B cell (primary cell): Measurements from ENCODE around the gene HYI. TPM values are rescaled to one million over a fixed set of nuclear protein-coding genes. Genes with fewer than 3 reads are reported as not detected.

ENCODE experiments used
- ATAC-seq: fragments of 200-7000 bp; cut with Tn5 transposase; one replicate; pipeline ENCODE4 v1.10.0; 2021; ENCODE audit warnings: low read depth, mild to moderate bottlenecking, moderate number of reproducible peaks, moderate library complexity
- CTCF ChIA-PET: fragments of 350-600 bp; sonication (Branson Sonifier 250); formaldehyde crosslinking; loops from one replicate; lab custom pipeline; 2021; ENCODE audit warnings: antibody characterized with exemption, inconsistent platforms; lab: Charles Lee
- POLR2A ChIA-PET: fragments of 350-600 bp; sonication (Branson Sonifier 250); formaldehyde crosslinking; loops from one replicate; lab custom pipeline; 2021; ENCODE audit warnings: antibody characterized with exemption; lab: Charles Lee
- DNase-seq: peaks from one replicate; pipeline ENCODE4 v3.0.0; 2013
- H2AFZ ChIP-seq: 2 replicates; pipeline ENCODE4 v1.6.1; 2012; ENCODE audit warnings: mild to moderate bottlenecking, low read depth, low read length; ENCODE audit not compliant: insufficient read depth, poor library complexity, severe bottlenecking
- H3K27ac ChIP-seq, 2 donors: 1 replicate in 1 of 2; 2 replicates in 1 of 2; pipeline ENCODE4 v1.5.1; 2012 to 2013; ENCODE audit warnings: low read length in 2 of 2, mild to moderate bottlenecking in 2 of 2, moderate library complexity in 1 of 2
- H3K27me3 ChIP-seq, 4 experiments: fragments of 200-600 bp in 1 of 4; sonication (generic) in 1 of 4; replicated peaks in 1 of 4; 1 replicate in 2 of 4; 2 replicates in 2 of 4; pipeline versions ENCODE4 v1.6.1 to v1.7.0; 2013 to 2016; ENCODE audit warnings: low read length in 3 of 4, mild to moderate bottlenecking in 2 of 4, mixed read lengths in 1 of 4, moderate library complexity in 1 of 4; ENCODE audit not compliant: insufficient read depth in 4 of 4, control insufficient read depth in 3 of 4; ENCODE audit errors: control extremely low read depth in 1 of 4
- H3K36me3 ChIP-seq, 2 experiments: replicated peaks in 1 of 2; 1 replicate in 1 of 2; 2 replicates in 1 of 2; pipeline versions ENCODE4 v1.6.1 to v1.7.1; 2013; ENCODE audit warnings: low read length in 1 of 2; ENCODE audit not compliant: insufficient read depth in 2 of 2, control insufficient read depth in 1 of 2; ENCODE audit errors: control extremely low read depth in 1 of 2, extremely low read depth in 1 of 2
- H3K4me1 ChIP-seq, 2 donors: fragments of 200-600 bp in 1 of 2; sonication (generic) in 1 of 2; 1 replicate in 1 of 2; 2 replicates in 1 of 2; pipeline versions ENCODE4 v1.5.1 to v1.6.1; 2013 to 2017; ENCODE audit warnings: low read length in 2 of 2; ENCODE audit not compliant: control insufficient read depth in 2 of 2, insufficient read depth in 2 of 2
- H3K4me2 ChIP-seq: replicated peaks from 2 replicates; pipeline ENCODE3; 2012; ENCODE audit warnings: mild to moderate bottlenecking, low read depth, low read length; ENCODE audit not compliant: poor library complexity, severe bottlenecking
- H3K4me3 ChIP-seq, 5 experiments: fragments of 200-600 bp in 1 of 5; sonication (generic) in 1 of 5; 1 replicate in 3 of 5; 2 replicates in 2 of 5; pipeline versions ENCODE4 v1.5.1 to v1.7.0; 2011 to 2016; ENCODE audit warnings: low read length in 4 of 5, mild to moderate bottlenecking in 4 of 5, low read depth in 2 of 5, control low read depth in 1 of 5, moderate library complexity in 1 of 5; ENCODE audit not compliant: insufficient read depth in 1 of 5; ENCODE audit errors: control extremely low read depth in 1 of 5, extremely low read depth in 1 of 5
- H3K79me2 ChIP-seq: fragments of 200-600 bp; sonication (generic); one replicate; pipeline ENCODE4 v1.6.0; 2016; ENCODE audit warnings: low read length; ENCODE audit not compliant: control insufficient read depth, insufficient read depth
- H3K9ac ChIP-seq: fragments of 200-600 bp; sonication (generic); 2 replicates; pipeline ENCODE4 v1.6.1; 2017; ENCODE audit warnings: mild to moderate bottlenecking, low read length, moderate library complexity
- H3K9me3 ChIP-seq, 3 donors: one replicate each; pipeline versions ENCODE4 v1.6.1 to v1.7.1; 2013; ENCODE audit warnings: low read length in 2 of 3; ENCODE audit not compliant: control insufficient read depth in 2 of 3, insufficient read depth in 1 of 3; ENCODE audit errors: control extremely low read depth in 1 of 3
- H4K20me1 ChIP-seq: 2 replicates; pipeline ENCODE4 v1.6.0; 2012; ENCODE audit warnings: mild to moderate bottlenecking, low read length; ENCODE audit not compliant: insufficient read depth, control insufficient read depth, poor library complexity, severe bottlenecking
- H3K27ac Mint-ChIP-seq: one replicate; pipeline ENCODE4 v1.8.0; 2021; ENCODE audit warnings: mixed read lengths
- H3K27me3 Mint-ChIP-seq: one replicate; pipeline ENCODE4 v1.8.0; 2021; ENCODE audit warnings: mixed read lengths
- H3K4me1 Mint-ChIP-seq: one replicate; pipeline ENCODE4 v1.8.0; 2021; ENCODE audit warnings: mixed read lengths
- H3K4me3 Mint-ChIP-seq: one replicate; pipeline ENCODE4 v1.8.0; 2021; ENCODE audit warnings: mixed read lengths
- H3K9me3 Mint-ChIP-seq: one replicate; pipeline ENCODE4 v1.8.0; 2022; ENCODE audit warnings: mixed read lengths; ENCODE audit not compliant: insufficient read depth
- CTCF ChIP-seq: fragments of 200-600 bp; IDR thresholded peaks from one replicate; pipeline ENCODE4 v1.8.0; 2022; ENCODE audit warnings: antibody characterized with exemption, mild to moderate bottlenecking
- EZH2 ChIP-seq: IDR thresholded peaks from 2 replicates; pipeline ENCODE4 v1.6.1; 2012; ENCODE audit warnings: borderline replicate concordance, low read depth, mild to moderate bottlenecking, moderate library complexity, low read length; ENCODE audit not compliant: insufficient read depth, poor library complexity, severe bottlenecking
- WGBS: methylation state at CpG from one replicate; pipeline ENCODE4 v1.1.5; 2013; ENCODE audit warnings: missing lambda C conversion rate; ENCODE audit not compliant: insufficient coverage; 5-methylcytosine and 5-hydroxymethylcytosine counted together
- intact Hi-C: fragments of 100-400 bp; cut with micrococcal nuclease; formaldehyde crosslinking; loops from one replicate; pipeline ENCODE4 v1.10.0; 2022
- polyA plus RNA-seq: library from polyadenylated mRNA; depleted of rRNA; stranded (reverse); fragments of >200 nt; gene quantifications from 2 replicates; pipeline ENCODE4 v1.2.3, GENCODE V29; 2012
- total RNA-seq, 2 donors: library from RNA; stranded (reverse); fragments of 120-200 nt in 1 of 2; gene quantifications; 1 replicate in 1 of 2; 2 replicates in 1 of 2; pipeline versions ENCODE4 v1.2.3 to v1.2.4, GENCODE V29; 2013 to 2022

The HYI gene
- total and polyA plus RNA-seq, 2 donors (not counting 1 experiment from before 2014, with no cell fraction given), result 21.0 to 26.5 TPM

GRCh38 chr1:43432171-43432860 is 21.4 kb downstream of the HYI start:
- Histone ChIP-seq H4K20me1 (no peaks in the 10 kb centered on the region), H3K4me3 (no peak overlapping the region), H3K79me2 (no peaks in the 10 kb centered on the region), H2AFZ (no peak overlapping the region), H3K36me3 (peaks cover 0 to 83% of the 10 kb centered on the region in 2 experiments), H3K9me3 (no peaks in the 10 kb centered on the region), H3K27me3 (no peaks in the 10 kb centered on the region), H3K4me2 (no peak overlapping the region), H3K9ac (no peak overlapping the region), H3K4me1 (no peaks in the 10 kb centered on the region), H3K27ac (no peak overlapping the region)
- ChIA-PET CTCF (no interaction called here), POLR2A (no interaction called here)
- DNase-seq, result no peak
- Mint-ChIP-seq H3K27ac (no peak overlapping the region), H3K9me3 (no peaks in the 10 kb centered on the region), H3K4me1 (no peaks in the 10 kb centered on the region), H3K4me3 (no peak overlapping the region), H3K27me3 (no peaks in the 10 kb centered on the region)
- WGBS, result 96% methylated on average over 7 of the region's 9 CpGs
- ATAC-seq, result no peak
- TF ChIP-seq CTCF (no peak), EZH2 (no peak)
- intact Hi-C loops, result no loop called here

GRCh38 chr1:43431676-43432075 is 22.1 kb downstream of the HYI start:
- Mint-ChIP-seq H3K27ac (no peak overlapping the region), H3K4me3 (no peak overlapping the region), H3K4me1 (no peaks in the 10 kb centered on the region), H3K27me3 (no peaks in the 10 kb centered on the region), H3K9me3 (no peaks in the 10 kb centered on the region)
- no peaks in the 10 kb centered on the region for H4K20me1 ChIP-seq
- WGBS, result 99% methylated on average over 9 of the region's 9 CpGs
- ATAC-seq, result no peak
- no peak overlapping the region for H2AFZ ChIP-seq
- intact Hi-C loops, result no loop called here
- ChIA-PET CTCF (no interaction called here), POLR2A (no interaction called here)
- H3K79me2 ChIP-seq, result no peaks in the 10 kb centered on the region
- DNase-seq, result no peak
- H3K36me3 ChIP-seq, result peaks cover 0 to 86% of the 10 kb centered on the region in 2 experiments
- H3K4me1 ChIP-seq, result no peaks in the 10 kb centered on the region
- no peak overlapping the region for H3K9ac ChIP-seq
- no peaks in the 10 kb centered on the region for H3K27me3 ChIP-seq
- no peaks in the 10 kb centered on the region for H3K9me3 ChIP-seq
- no peak overlapping the region for H3K4me3 ChIP-seq
- TF ChIP-seq EZH2 (no peak), CTCF (no peak)
- no peak overlapping the region for H3K4me2 ChIP-seq
- no peak overlapping the region for H3K27ac ChIP-seq
